SK-N-SH (cell line): Measurements from ENCODE around the gene ZMYND8. TPM values are rescaled to one million over a fixed set of nuclear protein-coding genes. Genes with fewer than 3 reads are reported as not detected.

ENCODE experiments used
- CTCF ChIA-PET: fragments of 300-600, 350-600 bp; formaldehyde crosslinking; extraction: SDS; loops from one replicate; lab custom pipeline; 2021; lab: Yijun Ruan, JAX
- POLR2A ChIA-PET: fragments of 350-600 bp; sonication (Branson Sonifier 250); formaldehyde crosslinking; extraction: SDS; loops from one replicate; lab custom pipeline; 2020; ENCODE audit warnings: antibody characterized with exemption, inconsistent platforms; lab: Yijun Ruan, JAX
- DNase-seq: peaks from one replicate; pipeline ENCODE4 v3.0.0; 2012
- H2AFZ ChIP-seq: fragments of 200-600 bp; sonication (generic); 2 replicates; pipeline ENCODE4 v1.8.1; 2016; ENCODE audit warnings: antibody characterized with exemption, mild to moderate bottlenecking, low read depth
- H3F3A ChIP-seq: fragments of 200-600 bp; sonication (generic); replicated peaks from 2 replicates; pipeline ENCODE3; 2016; ENCODE audit warnings: antibody characterized with exemption, mild to moderate bottlenecking; ENCODE audit not compliant: insufficient read depth
- H3K27ac ChIP-seq, 2 experiments: fragments of 200-500 bp in 1 of 2; fragments of 200-600 bp in 1 of 2; sonication (Bioruptor generic) in 1 of 2; sonication (generic), shearing (Covaris generic) in 1 of 2; 2 replicates each; pipeline versions ENCODE4 v1.5.1 to v1.6.1; 2014 to 2016; ENCODE audit warnings: low read depth in 2 of 2, inconsistent platforms in 1 of 2, low read length in 1 of 2, mild to moderate bottlenecking in 1 of 2, mixed read lengths in 1 of 2
- H3K27me3 ChIP-seq: fragments of 200-600 bp; sonication (generic), shearing (Covaris generic); 2 replicates; pipeline ENCODE4 v1.6.1; 2016; ENCODE audit warnings: mixed run types; ENCODE audit not compliant: insufficient read depth
- H3K36me3 ChIP-seq, 2 experiments: fragments of 200-500 bp in 1 of 2; fragments of 200-600 bp in 1 of 2; sonication (Bioruptor generic) in 1 of 2; sonication (generic) in 1 of 2; replicated peaks in 1 of 2; 2 replicates each; pipeline versions ENCODE3 to v1.5.1; 2014 to 2016; ENCODE audit warnings: low read length in 1 of 2, mild to moderate bottlenecking in 1 of 2; ENCODE audit not compliant: insufficient read depth in 2 of 2, control insufficient read depth in 1 of 2
- H3K4me1 ChIP-seq, 2 experiments: fragments of 200-500 bp in 1 of 2; fragments of 200-600 bp in 1 of 2; sonication (Bioruptor generic) in 1 of 2; sonication (generic), shearing (Covaris generic) in 1 of 2; 2 replicates each; pipeline versions ENCODE4 v1.5.1 to v1.6.1; 2014 to 2016; ENCODE audit warnings: low read depth in 1 of 2, low read length in 1 of 2, mixed run types in 1 of 2; ENCODE audit not compliant: insufficient read depth in 2 of 2, control insufficient read depth in 1 of 2
- H3K4me2 ChIP-seq: fragments of 200-600 bp; sonication (generic), shearing (Covaris generic); 2 replicates; pipeline ENCODE4 v1.6.1; 2017; ENCODE audit warnings: mixed run types
- H3K4me3 ChIP-seq, 2 experiments: fragments of 200-500 bp in 1 of 2; fragments of 200-600 bp in 1 of 2; sonication (Bioruptor generic) in 1 of 2; sonication (generic), shearing (Covaris generic) in 1 of 2; 2 replicates each; pipeline versions ENCODE4 v1.5.1 to v1.8.1; 2014 to 2016; ENCODE audit warnings: low read depth in 2 of 2, inconsistent platforms in 1 of 2, low read length in 1 of 2, mild to moderate bottlenecking in 1 of 2, mixed read lengths in 1 of 2, moderate library complexity in 1 of 2
- H3K79me2 ChIP-seq: fragments of 200-600 bp; sonication (generic); 2 replicates; pipeline ENCODE4 v1.8.1; 2017; ENCODE audit warnings: mild to moderate bottlenecking; ENCODE audit not compliant: insufficient read depth
- H3K9ac ChIP-seq: fragments of 200-600 bp; sonication (generic); 2 replicates; pipeline ENCODE4 v1.6.1; 2017; ENCODE audit warnings: mixed run types
- H3K9me2 ChIP-seq: fragments of 200-600 bp; sonication (generic); 2 replicates; pipeline ENCODE4 v1.6.1; 2017; ENCODE audit warnings: mixed run types
- H3K9me3 ChIP-seq: fragments of 200-600 bp; sonication (generic); 2 replicates; pipeline ENCODE4 v1.6.1; 2017; ENCODE audit warnings: mixed run types, mild to moderate bottlenecking, moderate library complexity
- H4K20me1 ChIP-seq: fragments of 200-600 bp; sonication (generic); 2 replicates; pipeline ENCODE4 v1.6.1; 2017; ENCODE audit warnings: mild to moderate bottlenecking, mixed run types; ENCODE audit not compliant: insufficient read depth
- FOXJ3 ChIP-seq: sonication (generic); formaldehyde crosslinking; IDR thresholded peaks from 2 replicates; pipeline ENCODE4 v1.5.1; 2020; ENCODE audit warnings: mild to moderate bottlenecking, missing genetic modification reagents
- FOXM1 ChIP-seq: IDR thresholded peaks from 2 replicates; pipeline ENCODE4 v1.4.0; 2012; ENCODE audit warnings: low read depth, mild to moderate bottlenecking
- GATA2 ChIP-seq: sonication (generic); formaldehyde crosslinking; IDR thresholded peaks from 2 replicates; pipeline ENCODE4 v1.5.0; 2020; ENCODE audit warnings: mild to moderate bottlenecking, missing genetic modification reagents
- MAX ChIP-seq: IDR thresholded peaks from 2 replicates; pipeline ENCODE4 v1.4.0; 2012; ENCODE audit warnings: low read depth
- NFIC ChIP-seq: IDR thresholded peaks from 2 replicates; pipeline ENCODE4 v1.4.0; 2012; ENCODE audit warnings: borderline replicate concordance
- NRF1 ChIP-seq: IDR thresholded peaks from 2 replicates; pipeline ENCODE4 v1.6.1; 2012; ENCODE audit warnings: low read depth, mild to moderate bottlenecking, low read length
- POLR2AphosphoS5 ChIP-seq: IDR thresholded peaks from 2 replicates; pipeline ENCODE4 v1.6.1; 2012; ENCODE audit warnings: low read depth, low read length
- RCOR1 ChIP-seq: fragments of 150-350 bp; IDR thresholded peaks from 2 replicates; pipeline ENCODE4 v1.6.1; 2017; ENCODE audit warnings: antibody characterized with exemption, low read length
- RFX5 ChIP-seq: IDR thresholded peaks from 2 replicates; pipeline ENCODE4 v1.6.1; 2012; ENCODE audit warnings: mild to moderate bottlenecking, improper control_type of control experiment, low read length
- SIN3A ChIP-seq: IDR thresholded peaks from 2 replicates; pipeline ENCODE4 v1.6.1; 2012; ENCODE audit warnings: low read depth, mild to moderate bottlenecking, low read length, moderate library complexity, borderline replicate concordance
- SMC3 ChIP-seq: IDR thresholded peaks from 2 replicates; pipeline ENCODE4 v1.6.1; 2012; ENCODE audit warnings: low read depth, low read length, improper control_type of control experiment
- TCF12 ChIP-seq: IDR thresholded peaks from 2 replicates; pipeline ENCODE4 v1.4.0; 2012
- USF2 ChIP-seq: fragments of 150-350 bp; IDR thresholded peaks from 2 replicates; pipeline ENCODE4 v1.6.1; 2017; ENCODE audit warnings: antibody characterized with exemption, low read length, low read depth, borderline replicate concordance
- ZBTB33 ChIP-seq: IDR thresholded peaks from 2 replicates; pipeline ENCODE4 v1.4.0; 2012; ENCODE audit warnings: low read depth, borderline replicate concordance
- WGBS: methylation state at CpG from one replicate; pipeline ENCODE4 v1.1.6; 2017; ENCODE audit warnings: low lambda C conversion rate; 5-methylcytosine and 5-hydroxymethylcytosine counted together
- polyA plus RNA-seq, 3 experiments: library from polyadenylated mRNA; depleted of rRNA; stranded (reverse); fragments of >200 nt; gene quantifications; 2 replicates each; pipeline ENCODE4 v1.2.3, GENCODE V29; 2012

Gene ZMYND8
- polyA plus RNA-seq, 1 of the 3 experiments (the other 2 are of a cell fraction): 25.3 TPM

GRCh38 chr20:47358672-47359529, 2.4 kb upstream of the ZMYND8 start (continued):
- TF ChIP-seq SMC3 (no peak), GATA2 (CRISPR knock-in tag) (peak; percentile 91), RFX5 (no peak), POLR2AphosphoS5 (peak; percentile 51), NFIC (peak; percentile 92), USF2 (no peak), FOXJ3 (peak; percentile 74), NRF1 (no peak), ZBTB33 (0 out of 2 replicates have a peak, but pooled peaks have one; percentile 70), TCF12 (peak; percentile 89), RCOR1 (peak; percentile 99)

GRCh38 chr20:47358039-47358671, 1.7 kb upstream of the ZMYND8 start:
- Histone ChIP-seq H3K79me2 (peaks cover 36% of the 10 kb centered on the region), H2AFZ (peak overlapping the region; percentile 50), H3K4me2 (peak overlapping the region; percentile 79)
- TF ChIP-seq SIN3A (no peak), FOXJ3 (no peak), TCF12 (peak; percentile 63; the same call in 1 of the 2 replicates), RCOR1 (no peak), FOXM1 (0 out of 2 replicates have a peak, but pooled peaks have one; percentile 5), MAX (peak; percentile 50; the same call in 1 of the 2 replicates)
- TF ChIP-seq, all 33 proteins: peak for 3
- POLR2A ChIA-PET: interaction anchor here (0.9 to 1.8 kb wide), 4 partner anchors 26 to 95 kb away, joined by 3 to 4 read pairs (median 4); no protein-coding TSS in a partner anchor
- peaks cover 62 to 75% of the 10 kb centered on the region in 2 experiments for H3K4me1 ChIP-seq
- CTCF ChIA-PET: interaction anchor here (1.0 to 13.1 kb wide), 6 partner anchors 10 to 263 kb away, joined by 4 to 99 read pairs (median 8); no protein-coding TSS in a partner anchor
- H3K27ac ChIP-seq: peak overlapping the region; percentile 97 to 100
- no peak overlapping the region for H3K4me3 ChIP-seq
- peaks cover 58% of the 10 kb centered on the region for H3F3A ChIP-seq
- no peaks in the 10 kb centered on the region for H3K27me3 ChIP-seq
- 40% methylated on average over 14 of the region's 15 CpGs for WGBS
- peak overlapping the region; percentile 89 for H3K9ac ChIP-seq
- H3K36me3 ChIP-seq: peaks cover 0 to 5% of the 10 kb centered on the region in 2 experiments
- H4K20me1 ChIP-seq: no peaks in the 10 kb centered on the region
- DNase-seq: no peak
- no peaks in the 10 kb centered on the region for H3K9me3 ChIP-seq
- no peaks in the 10 kb centered on the region for H3K9me2 ChIP-seq
